ENCODE results near the gene P2RY12.
"Not testable (repeated sequence)": the region's sequence is repeated elsewhere in the genome, so short reads cannot be mapped to it uniquely, and the experiment has no call there.

Gene P2RY12

GRCh38 chr3:151394611-151395010 lies 10.1 kb upstream of the P2RY12 start:
- TF ChIP-seq CTCF (conservative IDR thresholded peaks at IDR 0.05; ENCODE audit: low read length), result no peak
- no peak for DNase-seq (ENCODE audit: low read depth)
- H3K4me3 ChIP-seq (ENCODE audit: low read length), result no peak overlapping the region

- no peak overlapping the region for H3K4me3 ChIP-seq (ENCODE audit: low read length)
These were observed 9.4 kb upstream of the P2RY12 start for GRCh38 chr3:151393941-151394340.

GRCh38 chr3:151393146-151393830 lies 8.7 kb upstream of the P2RY12 start:
- no peak overlapping the region for H3K4me3 ChIP-seq (ENCODE audit: low read length)
- peak; percentile 10 for DNase-seq (ENCODE audit: low read depth)
- TF ChIP-seq CTCF (conservative IDR thresholded peaks at IDR 0.05; ENCODE audit: low read length), result no peak

More at GRCh38 chr3:151393941-151394340, 9.4 kb upstream of the P2RY12 start:
- DNase-seq (ENCODE audit: low read depth), result peak; percentile 61
- TF ChIP-seq CTCF (conservative IDR thresholded peaks at IDR 0.05; ENCODE audit: low read length), result no peak

- H3K4me3 ChIP-seq (ENCODE audit: low read length), result not testable (repeated sequence)
These were observed 7.6 kb upstream of the P2RY12 start for GRCh38 chr3:151392191-151392590.

GRCh38 chr3:151391720-151392119 lies 7.2 kb upstream of the P2RY12 start:
- no peak for DNase-seq (ENCODE audit: low read depth)
- H3K4me3 ChIP-seq (ENCODE audit: low read length), result no peak overlapping the region
- no peak for TF ChIP-seq CTCF (conservative IDR thresholded peaks at IDR 0.05; ENCODE audit: low read length)

More at GRCh38 chr3:151392191-151392590, 7.6 kb upstream of the P2RY12 start:
- not testable (repeated sequence) for DNase-seq (ENCODE audit: low read depth)

GRCh38 chr3:151387842-151388241 lies 3.3 kb upstream of the P2RY12 start:
- no peak overlapping the region for H3K4me3 ChIP-seq (ENCODE audit: low read length)
- TF ChIP-seq CTCF (conservative IDR thresholded peaks at IDR 0.05; ENCODE audit: low read length), result no peak
- no peak for DNase-seq (ENCODE audit: low read depth)

GRCh38 chr3:151387432-151387831 lies 2.9 kb upstream of the P2RY12 start:
- no peak overlapping the region for H3K4me3 ChIP-seq (ENCODE audit: low read length)
- TF ChIP-seq CTCF (conservative IDR thresholded peaks at IDR 0.05; ENCODE audit: low read length), result no peak
- DNase-seq (ENCODE audit: low read depth), result no peak
